ENCODE data around the gene MICAL1. TPM values are rescaled to one million over a fixed set of nuclear protein-coding genes. Genes with fewer than 3 reads are reported as not detected.
A peak's percentile ranks its signal among the peaks of the same experiment; 100 is the strongest.

The MICAL1 gene
- total RNA-seq, 1 donor from 2014 or later, result 120 TPM

- no peak overlapping the region for H3K4me3 Mint-ChIP-seq
- no peak for TF ChIP-seq CTCF (IDR thresholded peaks at IDR 0.05)
- no peaks in the 10 kb centered on the region for H3K27me3 Mint-ChIP-seq
- H3K9me3 Mint-ChIP-seq, result no peaks in the 10 kb centered on the region
- ChIA-PET CTCF (no interaction called here), POLR2A (interaction anchor here (1.7 to 6.7 kb wide), 3 partner anchors 10 to 62 kb away, joined by 5 to 154 read pairs (median 6); partner anchors contain the start of genes CD164, MICAL1 and ZBTB24)
- H3K36me3 Mint-ChIP-seq (ENCODE audit: low read depth), result peaks cover 68% of the 10 kb centered on the region
- no peak for ATAC-seq (ENCODE audit: low read depth)
- peaks cover 61% of the 10 kb centered on the region for H3K4me1 Mint-ChIP-seq
- intact Hi-C loops (cut with micrococcal nuclease), result no loop called here
- no peak for DNase-seq
- H3K27ac Mint-ChIP-seq, result no peak overlapping the region
These were observed 10.2 kb downstream of the MICAL1 start for GRCh38 chr6:109445382-109445781.

GRCh38 chr6:109443425-109443950, 12.1 kb downstream of the MICAL1 start:
- POLR2A ChIA-PET, result interaction anchor here (1.0 to 6.7 kb wide), 3 partner anchors 12 to 60 kb away, joined by 3 to 154 read pairs (median 78); partner anchors contain the start of genes CD164 and MICAL1
- CTCF ChIA-PET, result interaction anchor here (1.0 to 3.2 kb wide), 3 partner anchors 9 to 16 kb away, joined by 3 to 31 read pairs (median 5); no protein-coding TSS in a partner anchor
- Mint-ChIP-seq H3K27me3 (no peaks in the 10 kb centered on the region), H3K9me3 (no peaks in the 10 kb centered on the region), H3K36me3 (ENCODE audit: low read depth) (peaks cover 64% of the 10 kb centered on the region), H3K27ac (no peak overlapping the region), H3K4me3 (no peak overlapping the region), H3K4me1 (peaks cover 50% of the 10 kb centered on the region)
- no peak for ATAC-seq (ENCODE audit: low read depth)
- intact Hi-C loops (cut with micrococcal nuclease), result loop anchor here (2.0 kb wide), 1 partner anchor 255 kb away; no protein-coding TSS in a partner anchor
- TF ChIP-seq CTCF (IDR thresholded peaks at IDR 0.05), result no peak
- no peak for DNase-seq

GRCh38 chr6:109442393-109442924, 13.1 kb downstream of the MICAL1 start:
- H3K4me3 Mint-ChIP-seq, result peak overlapping the region; percentile 96
- no peaks in the 10 kb centered on the region for H3K9me3 Mint-ChIP-seq
- no peak for DNase-seq
- POLR2A ChIA-PET, result interaction anchor here (0.6 to 6.7 kb wide), 6 partner anchors 8 to 65 kb away, joined by 3 to 154 read pairs (median 20); partner anchors contain the start of genes CD164 and MICAL1
- no peak for ATAC-seq (ENCODE audit: low read depth)
- TF ChIP-seq CTCF (IDR thresholded peaks at IDR 0.05), result no peak
- H3K27ac Mint-ChIP-seq, result peak overlapping the region; percentile 95
- no peaks in the 10 kb centered on the region for H3K27me3 Mint-ChIP-seq
- CTCF ChIA-PET, result interaction anchor here (0.7 to 3.2 kb wide), 6 partner anchors 10 to 40 kb away, joined by 3 to 31 read pairs (median 3); partner anchors contain the start of genes MICAL1 and ZBTB24
- peaks cover 39% of the 10 kb centered on the region for H3K4me1 Mint-ChIP-seq
- intact Hi-C loops (cut with micrococcal nuclease), result loop anchor here (2.0 kb wide), 1 partner anchor 254 kb away; no protein-coding TSS in a partner anchor
- peaks cover 57% of the 10 kb centered on the region for H3K36me3 Mint-ChIP-seq (ENCODE audit: low read depth)

GRCh38 chr6:109441069-109441816, 14.3 kb downstream of the MICAL1 start:
- peak overlapping the region; percentile 96 for H3K4me3 Mint-ChIP-seq
- ChIA-PET CTCF (interaction anchor here (1.1 to 3.2 kb wide), 7 partner anchors 12 to 346 kb away, joined by 3 to 31 read pairs (median 4); partner anchors contain the start of genes CD164, CEP57L1, MICAL1 and SESN1), POLR2A (interaction anchor here (0.6 to 6.7 kb wide), 15 partner anchors 9 to 883 kb away, joined by 3 to 154 read pairs (median 6); partner anchors contain the start of genes CD164, CDC40, CEP57L1 and MICAL1)
- H3K27ac Mint-ChIP-seq, result peak overlapping the region; percentile 95
- H3K4me1 Mint-ChIP-seq, result peaks cover 34% of the 10 kb centered on the region
- H3K27me3 Mint-ChIP-seq, result no peaks in the 10 kb centered on the region
- H3K36me3 Mint-ChIP-seq (ENCODE audit: low read depth), result peaks cover 44% of the 10 kb centered on the region
- H3K9me3 Mint-ChIP-seq, result no peaks in the 10 kb centered on the region
- no peak for DNase-seq
- intact Hi-C loops (cut with micrococcal nuclease), result loop anchor here (1.0 kb wide), 3 partner anchors 9 to 250 kb away; partner anchors contain the start of genes AK9, FIG4 and MICAL1
- peak; percentile 28 for ATAC-seq (ENCODE audit: low read depth)
- no peak for TF ChIP-seq CTCF (IDR thresholded peaks at IDR 0.05)
